Fibroblast of lung (primary cell): ENCODE measurements around the gene KL.

Source experiments
- CTCF ChIP-seq, 2 donors: IDR thresholded peaks in 1 of 2; conservative IDR thresholded peaks in 1 of 2; 1 replicate in 1 of 2; 2 replicates in 1 of 2; pipeline ENCODE4 v1.5.1; 2011 to 2012; ENCODE audit warnings: low read length in 2 of 2, control low read depth in 1 of 2, inconsistent platforms in 1 of 2, low read depth in 1 of 2, mild to moderate bottlenecking in 1 of 2
- EZH2 ChIP-seq: IDR thresholded peaks from 2 replicates; pipeline ENCODE4 v1.5.1; 2012; ENCODE audit warnings: low read length, control low read depth, mild to moderate bottlenecking; ENCODE audit errors: missing control alignments

GRCh38 chr13:32967584-32968182 is 48.5 kb upstream of the KL start:
- no peak for TF ChIP-seq CTCF (conservative IDR thresholded peaks at IDR 0.05 in 1 of 2, IDR thresholded peaks at IDR 0.05 in 1 of 2; ENCODE audit: low read depth in 1 of 2, low read length in 2 of 2)
- TF ChIP-seq EZH2 = no peak
